HepG2 (cell line): ENCODE measurements around the gene SLC4A8. TPM values are rescaled to one million over a fixed set of nuclear protein-coding genes. Genes with fewer than 3 reads are reported as not detected.

Experiments used
- BCLAF1 ChIP-seq: fragments of 450-650 bp; IDR thresholded peaks from 2 replicates; pipeline ENCODE4 v1.6.1; 2017; ENCODE audit warnings: mild to moderate bottlenecking
- ELF3 ChIP-seq: IDR thresholded peaks from 2 replicates; pipeline ENCODE4 v1.6.1; 2016; ENCODE audit warnings: missing genetic modification reagents, missing compliant biosample characterization
- ETV6 ChIP-seq: sonication (generic); formaldehyde crosslinking; conservative IDR thresholded peaks from 2 replicates; pipeline ENCODE4 v1.4.0; 2020; ENCODE audit warnings: missing genetic modification reagents
- FOSL2 ChIP-seq: sonication (generic); formaldehyde crosslinking; IDR thresholded peaks from 2 replicates; pipeline ENCODE4 v1.4.0; 2020; ENCODE audit warnings: missing genetic modification reagents
- FOXA1 ChIP-seq, 2 experiments: fragments of 450-650 bp in 1 of 2; sonication (generic) in 1 of 2; formaldehyde crosslinking in 1 of 2; IDR thresholded peaks; 2 replicates each; pipeline versions ENCODE4 v1.4.0 to v1.6.1; 2016 to 2020; ENCODE audit warnings: missing genetic modification reagents in 1 of 2
- FOXA3 ChIP-seq: IDR thresholded peaks from 2 replicates; pipeline ENCODE4 v1.6.1; 2016; ENCODE audit warnings: missing genetic modification reagents, missing compliant biosample characterization
- HDAC1 ChIP-seq: sonication (generic); formaldehyde crosslinking; IDR thresholded peaks from 2 replicates; pipeline ENCODE4 v1.5.1; 2020; ENCODE audit warnings: mild to moderate bottlenecking, missing genetic modification reagents
- HHEX ChIP-seq: IDR thresholded peaks from 2 replicates; pipeline ENCODE4 v1.6.1; 2016; ENCODE audit warnings: control low read depth
- IKZF1 ChIP-seq: fragments of 450-650 bp; IDR thresholded peaks from 2 replicates; pipeline ENCODE4 v1.7.1; 2016
- MXI1 ChIP-seq: IDR thresholded peaks from 3 replicates; pipeline ENCODE4 v1.6.1; 2012; ENCODE audit warnings: low read depth, low read length, inconsistent platforms, borderline replicate concordance
- PHF8 ChIP-seq: sonication (generic); formaldehyde crosslinking; IDR thresholded peaks from 2 replicates; pipeline ENCODE4 v1.5.0; 2020; ENCODE audit warnings: missing genetic modification reagents
- SUZ12 ChIP-seq: fragments of 150-350 bp; IDR thresholded peaks from 2 replicates; pipeline ENCODE4 v1.6.1; 2014; ENCODE audit warnings: low read depth, low read length
- TBL1XR1 ChIP-seq: fragments of 150-350 bp; IDR thresholded peaks from 2 replicates; pipeline ENCODE4 v1.6.1; 2014; ENCODE audit warnings: borderline replicate concordance, low read length; ENCODE audit not compliant: partially characterized antibody
- ZNF232 ChIP-seq: sonication (generic); formaldehyde crosslinking; IDR thresholded peaks from 2 replicates; pipeline ENCODE4 v1.4.0; 2020; ENCODE audit warnings: missing genetic modification reagents, borderline replicate concordance
- ZNF678 ChIP-seq: sonication (generic); formaldehyde crosslinking; IDR thresholded peaks from 2 replicates; pipeline ENCODE4 v1.4.0; 2020; ENCODE audit warnings: mild to moderate bottlenecking, missing genetic modification reagents
- polyA plus RNA-seq, 8 experiments: library from polyadenylated mRNA; depleted of rRNA in 3 of 8; stranded (reverse) in 7 of 8; unstranded in 1 of 8; fragments of >200 nt; fragmentation: Illumina TruSeq in 4 of 8; extraction: Trizol in 4 of 8; gene quantifications; 2 replicates each; pipeline versions ENCODE4 v1.2.1 to v1.2.3, GENCODE V29; 2011 to 2016; ENCODE audit warnings: low read depth in 4 of 8, missing spikeins in 1 of 8, mixed read lengths in 1 of 8; ENCODE audit not compliant: insufficient read depth in 1 of 8
- total RNA-seq, 5 experiments: library from RNA; depleted of rRNA; stranded (reverse); fragments of >200 nt; fragmentation: Illumina TruSeq; extraction: Trizol; gene quantifications; 2 replicates each; pipeline ENCODE4 v1.2.3, GENCODE V29; 2016; ENCODE audit warnings: low read depth in 1 of 5
- TF ChIP-seq, protein P1 (sequence below): IDR thresholded peaks from 2 replicates; pipeline ENCODE4 v1.6.1; 2018; ENCODE audit warnings: missing genetic modification reagents
- TF ChIP-seq, protein P2 (sequence below): sonication (generic); formaldehyde crosslinking; IDR thresholded peaks from 2 replicates; pipeline ENCODE4 v1.9.0; 2021; ENCODE audit warnings: mild to moderate bottlenecking, missing genetic modification reagents
- TF ChIP-seq, protein P3 (sequence below): sonication (generic); formaldehyde crosslinking; IDR thresholded peaks from 2 replicates; pipeline ENCODE4 v1.8.0; 2022; ENCODE audit warnings: mild to moderate bottlenecking, missing genetic modification reagents; ENCODE audit not compliant: insufficient replicate concordance

Gene SLC4A8
- total and polyA plus RNA-seq, 2 of the 13 experiments (the other 11 are each of a cell fraction or from before 2014, with no cell fraction given): under 0.01 to 0.07 TPM

GRCh38 chr12:51430196-51430895, 5.7 kb downstream of the SLC4A8 start (continued):
- TF ChIP-seq FOXA1 (IDR thresholded peaks at IDR 0.05) (no peak), FOXA1 (CRISPR knock-in tag; IDR thresholded peaks at IDR 0.05) (peak; percentile 55; the same call in 1 of the 2 replicates), ELF3 (no peak), MXI1 (no peak), IKZF1 (no peak), TBL1XR1 (no peak), SUZ12 (no peak), ZNF232 (CRISPR knock-in tag) (peak; percentile 73; the same call in 1 of the 2 replicates), FOXA3 (CRISPR knock-in tag) (peak; percentile 46), HDAC1 (no peak), ETV6 (no peak), BCLAF1 (no peak), FOSL2 (CRISPR knock-in tag) (0 out of 2 replicates have a peak, but pooled peaks have one; percentile 32), HHEX (CRISPR knock-in tag) (peak; percentile 82), ZNF678 (CRISPR knock-in tag) (no peak), PHF8 (CRISPR knock-in tag) (no peak)
- TF ChIP-seq, protein P1, sequence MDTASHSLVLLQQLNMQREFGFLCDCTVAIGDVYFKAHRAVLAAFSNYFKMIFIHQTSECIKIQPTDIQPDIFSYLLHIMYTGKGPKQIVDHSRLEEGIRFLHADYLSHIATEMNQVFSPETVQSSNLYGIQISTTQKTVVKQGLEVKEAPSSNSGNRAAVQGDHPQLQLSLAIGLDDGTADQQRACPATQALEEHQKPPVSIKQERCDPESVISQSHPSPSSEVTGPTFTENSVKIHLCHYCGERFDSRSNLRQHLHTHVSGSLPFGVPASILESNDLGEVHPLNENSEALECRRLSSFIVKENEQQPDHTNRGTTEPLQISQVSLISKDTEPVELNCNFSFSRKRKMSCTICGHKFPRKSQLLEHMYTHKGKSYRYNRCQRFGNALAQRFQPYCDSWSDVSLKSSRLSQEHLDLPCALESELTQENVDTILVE (CRISPR knock-in tag): no peak
- TF ChIP-seq, protein P2, sequence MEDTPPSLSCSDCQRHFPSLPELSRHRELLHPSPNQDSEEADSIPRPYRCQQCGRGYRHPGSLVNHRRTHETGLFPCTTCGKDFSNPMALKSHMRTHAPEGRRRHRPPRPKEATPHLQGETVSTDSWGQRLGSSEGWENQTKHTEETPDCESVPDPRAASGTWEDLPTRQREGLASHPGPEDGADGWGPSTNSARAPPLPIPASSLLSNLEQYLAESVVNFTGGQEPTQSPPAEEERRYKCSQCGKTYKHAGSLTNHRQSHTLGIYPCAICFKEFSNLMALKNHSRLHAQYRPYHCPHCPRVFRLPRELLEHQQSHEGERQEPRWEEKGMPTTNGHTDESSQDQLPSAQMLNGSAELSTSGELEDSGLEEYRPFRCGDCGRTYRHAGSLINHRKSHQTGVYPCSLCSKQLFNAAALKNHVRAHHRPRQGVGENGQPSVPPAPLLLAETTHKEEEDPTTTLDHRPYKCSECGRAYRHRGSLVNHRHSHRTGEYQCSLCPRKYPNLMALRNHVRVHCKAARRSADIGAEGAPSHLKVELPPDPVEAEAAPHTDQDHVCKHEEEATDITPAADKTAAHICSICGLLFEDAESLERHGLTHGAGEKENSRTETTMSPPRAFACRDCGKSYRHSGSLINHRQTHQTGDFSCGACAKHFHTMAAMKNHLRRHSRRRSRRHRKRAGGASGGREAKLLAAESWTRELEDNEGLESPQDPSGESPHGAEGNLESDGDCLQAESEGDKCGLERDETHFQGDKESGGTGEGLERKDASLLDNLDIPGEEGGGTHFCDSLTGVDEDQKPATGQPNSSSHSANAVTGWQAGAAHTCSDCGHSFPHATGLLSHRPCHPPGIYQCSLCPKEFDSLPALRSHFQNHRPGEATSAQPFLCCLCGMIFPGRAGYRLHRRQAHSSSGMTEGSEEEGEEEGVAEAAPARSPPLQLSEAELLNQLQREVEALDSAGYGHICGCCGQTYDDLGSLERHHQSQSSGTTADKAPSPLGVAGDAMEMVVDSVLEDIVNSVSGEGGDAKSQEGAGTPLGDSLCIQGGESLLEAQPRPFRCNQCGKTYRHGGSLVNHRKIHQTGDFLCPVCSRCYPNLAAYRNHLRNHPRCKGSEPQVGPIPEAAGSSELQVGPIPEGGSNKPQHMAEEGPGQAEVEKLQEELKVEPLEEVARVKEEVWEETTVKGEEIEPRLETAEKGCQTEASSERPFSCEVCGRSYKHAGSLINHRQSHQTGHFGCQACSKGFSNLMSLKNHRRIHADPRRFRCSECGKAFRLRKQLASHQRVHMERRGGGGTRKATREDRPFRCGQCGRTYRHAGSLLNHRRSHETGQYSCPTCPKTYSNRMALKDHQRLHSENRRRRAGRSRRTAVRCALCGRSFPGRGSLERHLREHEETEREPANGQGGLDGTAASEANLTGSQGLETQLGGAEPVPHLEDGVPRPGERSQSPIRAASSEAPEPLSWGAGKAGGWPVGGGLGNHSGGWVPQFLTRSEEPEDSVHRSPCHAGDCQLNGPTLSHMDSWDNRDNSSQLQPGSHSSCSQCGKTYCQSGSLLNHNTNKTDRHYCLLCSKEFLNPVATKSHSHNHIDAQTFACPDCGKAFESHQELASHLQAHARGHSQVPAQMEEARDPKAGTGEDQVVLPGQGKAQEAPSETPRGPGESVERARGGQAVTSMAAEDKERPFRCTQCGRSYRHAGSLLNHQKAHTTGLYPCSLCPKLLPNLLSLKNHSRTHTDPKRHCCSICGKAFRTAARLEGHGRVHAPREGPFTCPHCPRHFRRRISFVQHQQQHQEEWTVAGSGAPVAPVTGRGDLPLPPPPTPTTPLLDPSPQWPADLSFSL: no peak
- TF ChIP-seq, protein P3, sequence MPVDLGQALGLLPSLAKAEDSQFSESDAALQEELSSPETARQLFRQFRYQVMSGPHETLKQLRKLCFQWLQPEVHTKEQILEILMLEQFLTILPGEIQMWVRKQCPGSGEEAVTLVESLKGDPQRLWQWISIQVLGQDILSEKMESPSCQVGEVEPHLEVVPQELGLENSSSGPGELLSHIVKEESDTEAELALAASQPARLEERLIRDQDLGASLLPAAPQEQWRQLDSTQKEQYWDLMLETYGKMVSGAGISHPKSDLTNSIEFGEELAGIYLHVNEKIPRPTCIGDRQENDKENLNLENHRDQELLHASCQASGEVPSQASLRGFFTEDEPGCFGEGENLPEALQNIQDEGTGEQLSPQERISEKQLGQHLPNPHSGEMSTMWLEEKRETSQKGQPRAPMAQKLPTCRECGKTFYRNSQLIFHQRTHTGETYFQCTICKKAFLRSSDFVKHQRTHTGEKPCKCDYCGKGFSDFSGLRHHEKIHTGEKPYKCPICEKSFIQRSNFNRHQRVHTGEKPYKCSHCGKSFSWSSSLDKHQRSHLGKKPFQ: no peak
